Endothelial cell of umbilical vein (primary cell): ENCODE results near the gene DHDDS. TPM values are rescaled to one million over a fixed set of nuclear protein-coding genes. Genes with fewer than 3 reads are reported as not detected.

Source experiments
- BruUV-seq: library from RNA; stranded (reverse); fragments of 400-500 nt; replicated peaks from 2 replicates; lab custom pipeline; 2021; lab: Mats Ljungman, UMichigan
- CTCF ChIA-PET: fragments of 300-600, 350-600 bp; sonication (Branson Sonifier 250); formaldehyde crosslinking; loops from one replicate; lab custom pipeline; 2021; ENCODE audit warnings: antibody characterized with exemption, inconsistent platforms; lab: Charles Lee
- POLR2A ChIA-PET: fragments of 300-600, 350-600 bp; sonication (Branson Sonifier 250); formaldehyde crosslinking; loops from one replicate; lab custom pipeline; 2021; ENCODE audit warnings: antibody characterized with exemption, inconsistent platforms; lab: Charles Lee
- DNase-seq: peaks from one replicate; pipeline ENCODE4 v3.0.0-alpha.2; 2011; ENCODE audit warnings: low read depth, low spot score
- FAIRE-seq: peaks from 2 replicates; lab custom pipeline; 2011; peaks lifted over from hg19 to GRCh38; lab: Jason Lieb, UNC
- H2AFZ ChIP-seq: 2 replicates; pipeline ENCODE4 v1.6.0; 2012; ENCODE audit warnings: low read depth, low read length, control low read depth, inconsistent platforms
- H3K27ac ChIP-seq: 2 replicates; pipeline ENCODE4 v1.5.1; 2011; ENCODE audit warnings: low read depth, mild to moderate bottlenecking, control low read depth, low read length, moderate library complexity; ENCODE audit not compliant: insufficient read depth
- H3K27me3 ChIP-seq, 2 experiments: 2 replicates each; pipeline versions ENCODE4 v1.6.0 to v1.6.1; 2011; ENCODE audit warnings: low read length in 2 of 2, mixed read lengths in 1 of 2; ENCODE audit not compliant: control insufficient read depth in 2 of 2, insufficient read depth in 2 of 2
- H3K36me3 ChIP-seq, 2 experiments: 2 replicates in 1 of 2; 3 replicates in 1 of 2; pipeline ENCODE4 v1.5.1; 2011; ENCODE audit warnings: low read length in 2 of 2, mild to moderate bottlenecking in 1 of 2, moderate library complexity in 1 of 2; ENCODE audit not compliant: control insufficient read depth in 2 of 2, insufficient read depth in 2 of 2; ENCODE audit errors: extremely low read depth in 1 of 2
- H3K4me1 ChIP-seq: 3 replicates; pipeline ENCODE4 v1.5.1; 2011; ENCODE audit warnings: mild to moderate bottlenecking, low read length; ENCODE audit not compliant: control insufficient read depth, insufficient read depth; ENCODE audit errors: extremely low read depth
- H3K4me2 ChIP-seq: 2 replicates; pipeline ENCODE4 v1.6.1; 2011; ENCODE audit warnings: low read length, control low read depth, mixed read lengths; ENCODE audit not compliant: insufficient read depth
- H3K4me3 ChIP-seq, 3 experiments: fragments of 200-600 bp in 1 of 3; sonication (generic), shearing (Covaris generic) in 1 of 3; replicated peaks in 1 of 3; 2 replicates each; pipeline ENCODE4 v1.5.1; 2011 to 2016; ENCODE audit warnings: control low read depth in 3 of 3, low read length in 3 of 3, mild to moderate bottlenecking in 2 of 3, inconsistent platforms in 1 of 3, low read depth in 1 of 3, moderate library complexity in 1 of 3; ENCODE audit not compliant: insufficient read depth in 1 of 3
- H3K79me2 ChIP-seq: 2 replicates; pipeline ENCODE4 v1.6.0; 2012; ENCODE audit warnings: low read length, inconsistent platforms; ENCODE audit not compliant: control insufficient read depth, insufficient read depth
- H3K9ac ChIP-seq: replicated peaks from 2 replicates; pipeline ENCODE3; 2011; ENCODE audit warnings: low read length, control low read depth; ENCODE audit not compliant: insufficient read depth; ENCODE audit errors: extremely low read depth
- H3K9me1 ChIP-seq: replicated peaks from 3 replicates; pipeline ENCODE4 v1.6.0; 2011; ENCODE audit warnings: mild to moderate bottlenecking, low read length; ENCODE audit not compliant: control insufficient read depth, insufficient read depth; ENCODE audit errors: extremely low read depth
- H3K9me3 ChIP-seq: replicated peaks from 2 replicates; pipeline ENCODE4 v1.5.1; 2012; ENCODE audit warnings: low read length, inconsistent platforms; ENCODE audit not compliant: control insufficient read depth, insufficient read depth
- H4K20me1 ChIP-seq: replicated peaks from 2 replicates; pipeline ENCODE3; 2011; ENCODE audit warnings: mild to moderate bottlenecking, low read length; ENCODE audit not compliant: control insufficient read depth, insufficient read depth; ENCODE audit errors: extremely low read depth
- CTCF ChIP-seq, 2 donors: IDR thresholded peaks; 1 replicate in 1 of 2; 2 replicates in 1 of 2; pipeline ENCODE4 v1.5.1; 2011; ENCODE audit warnings: low read length in 2 of 2, mild to moderate bottlenecking in 2 of 2, moderate library complexity in 2 of 2, control low read depth in 1 of 2, inconsistent platforms in 1 of 2, low read depth in 1 of 2; ENCODE audit not compliant: insufficient read depth in 1 of 2; ENCODE audit errors: extremely low read depth in 1 of 2
- EZH2 ChIP-seq: IDR thresholded peaks from 2 replicates; pipeline ENCODE4 v1.6.1; 2012; ENCODE audit warnings: borderline replicate concordance, low read depth, mild to moderate bottlenecking, moderate library complexity, low read length, inconsistent platforms; ENCODE audit not compliant: severe bottlenecking
- FOS ChIP-seq: IDR thresholded peaks from 2 replicates; pipeline ENCODE4 v1.6.1; 2011; ENCODE audit warnings: mild to moderate bottlenecking, low read length, moderate library complexity, borderline replicate concordance; ENCODE audit not compliant: insufficient read depth
- GATA2 ChIP-seq: IDR thresholded peaks from 2 replicates; pipeline ENCODE4 v1.7.0; 2011; ENCODE audit warnings: low read depth, mild to moderate bottlenecking, moderate library complexity, mixed read lengths, low read length; ENCODE audit not compliant: insufficient read length, insufficient read depth
- JUN ChIP-seq: IDR thresholded peaks from 2 replicates; pipeline ENCODE4 v1.6.1; 2011; ENCODE audit warnings: borderline replicate concordance, low read depth; ENCODE audit not compliant: insufficient read length, insufficient read depth
- MAX ChIP-seq: IDR thresholded peaks from 2 replicates; pipeline ENCODE4 v1.6.1; 2011; ENCODE audit not compliant: insufficient read depth, insufficient read length
- MYC ChIP-seq: IDR thresholded peaks from one replicate; pipeline ENCODE4 v1.6.1; 2011; ENCODE audit warnings: mild to moderate bottlenecking, low read depth, low read length
- POLR2A ChIP-seq: IDR thresholded peaks from 2 replicates; pipeline ENCODE4 v1.6.1; 2012; ENCODE audit warnings: low read depth, mild to moderate bottlenecking, control low read depth, low read length
- POLR2AphosphoS5 ChIP-seq: IDR thresholded peaks from 2 replicates; pipeline ENCODE4 v1.6.1; 2012; ENCODE audit warnings: low read depth, mild to moderate bottlenecking, control low read depth, low read length, moderate library complexity; ENCODE audit not compliant: insufficient read depth
- dilution Hi-C: fragments of 300-500 bp; cut with MboI; formaldehyde crosslinking; loops from one replicate; pipeline ENCODE4 v1.15.0; 2019; ENCODE audit warnings: low sequenced_read_pairs; ENCODE audit not compliant: extremely low pct_ligation_motif_present
- intact Hi-C: fragments of 100-400 bp; cut with micrococcal nuclease; formaldehyde crosslinking; loops from one replicate; pipeline ENCODE4 v1.10.0; 2022
- polyA plus RNA-seq, 4 experiments: library from polyadenylated mRNA; depleted of rRNA in 3 of 4; stranded (reverse) in 3 of 4; unstranded in 1 of 4; fragments of >200 nt; gene quantifications; 2 replicates each; pipeline versions ENCODE4 v1.2.1 to v1.2.3, GENCODE V29; 2011 to 2012; ENCODE audit warnings: missing spikeins in 1 of 4
- total RNA-seq: library from RNA; stranded (reverse); gene quantifications from 2 replicates; pipeline ENCODE4 v1.2.3, GENCODE V29; 2021

The DHDDS gene
- total and polyA plus RNA-seq, 2 donors (not counting 3 experiments of a cell fraction or from before 2014, with no cell fraction given) = 51.3 to 70.7 TPM

GRCh38 chr1:26493938-26494337 lies 61.8 kb downstream of the DHDDS start:
- Histone ChIP-seq H3K27ac (no peak overlapping the region), H3K9me3 (no peaks in the 10 kb centered on the region), H3K36me3 (no peaks in the 10 kb centered on the region), H3K27me3 (peaks cover 1 to 2% of the 10 kb centered on the region in 2 experiments), H4K20me1 (no peaks in the 10 kb centered on the region), H3K4me2 (no peak overlapping the region), H3K4me1 (no peaks in the 10 kb centered on the region), H3K4me3 (no peak overlapping the region), H3K9me1 (no peaks in the 10 kb centered on the region), H3K79me2 (no peaks in the 10 kb centered on the region), H3K9ac (no peak overlapping the region), H2AFZ (no peak overlapping the region)
- dilution Hi-C loops = no loop called here
- FAIRE-seq = no peak
- BruUV-seq = no TSS peak
- intact Hi-C loops = no loop called here
- TF ChIP-seq FOS = no peak
- no peak for TF ChIP-seq MAX
- no peak for TF ChIP-seq MYC
- TF ChIP-seq GATA2 = no peak
- TF ChIP-seq POLR2A = no peak
- no peak for TF ChIP-seq JUN
- no peak for TF ChIP-seq CTCF (IDR thresholded peaks at IDR 0.05; ENCODE audit: extremely low read depth in 1 of 2, insufficient read depth in 1 of 2, low read depth in 1 of 2, low read length in 2 of 2)
- no peak for TF ChIP-seq EZH2
- no peak for TF ChIP-seq POLR2AphosphoS5
- POLR2A ChIA-PET = interaction anchor here (0.6 kb wide), 1 partner anchor 8 kb away, joined by 12 read pairs; no protein-coding TSS in a partner anchor
- CTCF ChIA-PET = no interaction called here
- DNase-seq = no peak
